ENCODE results near the gene GPC1. TPM values are rescaled to one million over a fixed set of nuclear protein-coding genes. Genes with fewer than 3 reads are reported as not detected.

The GPC1 gene
- total and polyA plus RNA-seq, 2 of the 13 experiments (the other 11 are each of a cell fraction or from before 2014, with no cell fraction given) = 4.0 to 5.5 TPM

- Histone ChIP-seq H2AFZ (ENCODE audit: low read length) (no peak overlapping the region), H3K27ac (ENCODE audit: extremely low read length, insufficient read depth, low read length) (no peak overlapping the region), H3K9ac (ENCODE audit: insufficient read depth, low read depth, low read length) (no peak overlapping the region), H3K4me2 (ENCODE audit: low read depth, low read length) (no peak overlapping the region), H4K20me1 (ENCODE audit: insufficient read depth, low read length) (no peaks in the 10 kb centered on the region), H3K36me3 (replicated peaks in 1 of 2; ENCODE audit: control insufficient read depth in 1 of 2, insufficient read depth in 2 of 2, low read length in 2 of 2) (no peaks in the 10 kb centered on the region), H3K79me2 (ENCODE audit: insufficient read depth, low read length) (no peaks in the 10 kb centered on the region), H3K4me1 (ENCODE audit: insufficient read depth, low read length) (no peaks in the 10 kb centered on the region), H3K9me3 (ENCODE audit: low read length) (no peaks in the 10 kb centered on the region), H3K4me3 (replicated peaks in 1 of 3; ENCODE audit: insufficient read depth in 1 of 3, low read depth in 2 of 3, low read length in 3 of 3) (no peak overlapping the region), H3K27me3 (ENCODE audit: control insufficient read depth in 1 of 2, insufficient read depth in 2 of 2, low read length in 2 of 2) (peaks cover 17 to 65% of the 10 kb centered on the region in 2 experiments; a peak in 4 of 5 replicates)
- in situ Hi-C loops (cut with HindIII; ENCODE audit: extremely low pct_ligation_motif_present, low pct_unique_long_range_greater_than_20kb) = no loop called here
- ATAC-seq = peak; percentile 22; the same call in 2 of the 3 replicates
- CTCF ChIA-PET (ENCODE audit: low intra/inter-chr PET ratio, low total read pairs) = no interaction called here
- intact Hi-C loops (cut with micrococcal nuclease; ENCODE audit: unreplicated experiment) = loop anchor here (1.0 kb wide), 1 partner anchor 24 kb away; no protein-coding TSS in a partner anchor
- BruUV-seq (replicated peaks) = no TSS peak
- 17% methylated on average over 21 of the region's 28 CpGs for WGBS (ENCODE audit: low lambda C conversion rate)
- no peak for FAIRE-seq
- POLR2A ChIA-PET = no interaction called here
- TF ChIP-seq ZNF790 (CRISPR knock-in tag; IDR thresholded peaks at IDR 0.05; ENCODE audit: borderline replicate concordance) (no peak), IKZF1 (IDR thresholded peaks at IDR 0.05) (no peak), ZNF276 (CRISPR knock-in tag; IDR thresholded peaks at IDR 0.05; ENCODE audit: low read depth) (no peak), ZNF598 (CRISPR knock-in tag; IDR thresholded peaks at IDR 0.05; ENCODE audit: borderline replicate concordance) (no peak), ZFP91 (CRISPR knock-in tag; IDR thresholded peaks at IDR 0.05; ENCODE audit: borderline replicate concordance) (no peak), HOXD1 (CRISPR knock-in tag; IDR thresholded peaks at IDR 0.05) (no peak), ZNF713 (CRISPR knock-in tag; IDR thresholded peaks at IDR 0.05) (no peak), HIC2 (CRISPR knock-in tag; IDR thresholded peaks at IDR 0.05; ENCODE audit: low read depth) (no peak), SAFB2 (CRISPR knock-in tag; IDR thresholded peaks at IDR 0.05; ENCODE audit: borderline replicate concordance, low read depth) (no peak), NR0B2 (CRISPR knock-in tag; IDR thresholded peaks at IDR 0.05) (no peak), NFYC (CRISPR knock-in tag; IDR thresholded peaks at IDR 0.05) (no peak), ZBTB46 (CRISPR knock-in tag; IDR thresholded peaks at IDR 0.05; ENCODE audit: borderline replicate concordance) (no peak)
- no peak for DNase-seq (ENCODE audit: low spot score)
Measured at GRCh38 chr2:240411261-240412160, 24.0 kb upstream of the GPC1 start.
